PFSK-1 (cell line): Measurements from ENCODE around the gene QDPR.

Source experiments
- FOXP2 ChIP-seq: optimal IDR thresholded peaks from 2 replicates; pipeline ENCODE3; 2011; ENCODE audit warnings: borderline replicate concordance, control low read depth, inconsistent platforms; ENCODE audit not compliant: insufficient read depth; ENCODE audit errors: extremely low read length, extremely low read depth
- POLR2AphosphoS5 ChIP-seq: IDR thresholded peaks from 2 replicates; pipeline ENCODE4 v1.6.1; 2012; ENCODE audit warnings: low read depth, mild to moderate bottlenecking, control low read depth, low read length, moderate library complexity
- REST ChIP-seq, 2 experiments: IDR thresholded peaks; 2 replicates each; pipeline versions ENCODE4 v1.6.1 to v1.8.0; 2011 to 2012; ENCODE audit warnings: low read depth in 2 of 2, low read length in 2 of 2, control low read depth in 1 of 2, inconsistent platforms in 1 of 2, mild to moderate bottlenecking in 1 of 2, moderate library complexity in 1 of 2; ENCODE audit not compliant: insufficient read depth in 1 of 2
- SIN3A ChIP-seq: IDR thresholded peaks from 2 replicates; pipeline ENCODE4 v1.6.1; 2012; ENCODE audit warnings: mild to moderate bottlenecking, low read length, moderate library complexity, borderline replicate concordance; ENCODE audit not compliant: insufficient read depth
- TAF1 ChIP-seq: IDR thresholded peaks from 2 replicates; pipeline ENCODE4 v1.6.1; 2012; ENCODE audit warnings: low read length, control low read depth, borderline replicate concordance; ENCODE audit not compliant: insufficient read depth

QDPR gene

GRCh38 chr4:17494258-17495190 lies 17.4 kb downstream of the QDPR start:
- TF ChIP-seq SIN3A (no peak), FOXP2 (no peak), REST (IDR thresholded peaks at IDR 0.05; ENCODE audit: insufficient read depth in 1 of 2, low read depth in 2 of 2, low read length in 2 of 2) (no peak), POLR2AphosphoS5 (no peak), TAF1 (no peak)

GRCh38 chr4:17493619-17494018 lies 18.3 kb downstream of the QDPR start:
- no peak for TF ChIP-seq TAF1
- no peak for TF ChIP-seq SIN3A
- no peak for TF ChIP-seq POLR2AphosphoS5
- TF ChIP-seq FOXP2 = no peak
- no peak for TF ChIP-seq REST (IDR thresholded peaks at IDR 0.05; ENCODE audit: insufficient read depth in 1 of 2, low read depth in 2 of 2, low read length in 2 of 2)

GRCh38 chr4:17492876-17493275 lies 19.0 kb downstream of the QDPR start:
- TF ChIP-seq FOXP2 = no peak
- TF ChIP-seq SIN3A = no peak
- TF ChIP-seq TAF1 = no peak
- TF ChIP-seq REST (IDR thresholded peaks at IDR 0.05; ENCODE audit: insufficient read depth in 1 of 2, low read depth in 2 of 2, low read length in 2 of 2) = no peak
- no peak for TF ChIP-seq POLR2AphosphoS5

- TF ChIP-seq SIN3A (no peak), POLR2AphosphoS5 (no peak), REST (IDR thresholded peaks at IDR 0.05; ENCODE audit: insufficient read depth in 1 of 2, low read depth in 2 of 2, low read length in 2 of 2) (no peak), FOXP2 (no peak), TAF1 (no peak)
These were observed 19.7 kb downstream of the QDPR start for GRCh38 chr4:17492058-17492741.
